Activated naive CD4-positive, alpha-beta T cell treated with anti-CD3 and anti-CD28 coated beads, Interleukin-2, amount 50 U/mL, for 72 hours (primary cell): ENCODE measurements around the gene TMEM121. TPM values are rescaled to one million over a fixed set of nuclear protein-coding genes. Genes with fewer than 3 reads are reported as not detected.
A peak's percentile ranks its signal among the peaks of the same experiment; 100 is the strongest.

ENCODE experiments used
- ATAC-seq, 2 donors: fragments of 150-1000 bp; cut with Tn5 transposase; 2 replicates each; pipeline ENCODE4 v1.10.0; 2021; ENCODE audit warnings: mild to moderate bottlenecking in 2 of 2, moderate library complexity in 2 of 2
- DNase-seq, 2 donors: peaks; one replicate each; pipeline ENCODE4 v3.0.0; 2021 to 2022; ENCODE audit warnings: low spot score in 2 of 2
- H3K27ac Mint-ChIP-seq, 2 donors: one replicate each; pipeline ENCODE4 v1.8.0; 2022; ENCODE audit warnings: mild to moderate bottlenecking in 2 of 2, mixed read lengths in 2 of 2
- H3K36me3 Mint-ChIP-seq, 2 donors: one replicate each; pipeline ENCODE4 v1.8.0; 2022; ENCODE audit warnings: mixed read lengths in 2 of 2
- H3K9me3 Mint-ChIP-seq, 2 donors: one replicate each; pipeline ENCODE4 v1.8.0; 2022; ENCODE audit warnings: mixed read lengths in 2 of 2
- total RNA-seq, 2 donors: library from RNA; stranded (reverse); gene quantifications; one replicate each; pipeline ENCODE4 v1.2.3, GENCODE V29; 2022

The TMEM121 gene
- 10 to 100 TPM in 1 of 2 donors, 1 to 10 TPM in 1; 2.2 to 10.2 TPM for total RNA-seq

DNA sequence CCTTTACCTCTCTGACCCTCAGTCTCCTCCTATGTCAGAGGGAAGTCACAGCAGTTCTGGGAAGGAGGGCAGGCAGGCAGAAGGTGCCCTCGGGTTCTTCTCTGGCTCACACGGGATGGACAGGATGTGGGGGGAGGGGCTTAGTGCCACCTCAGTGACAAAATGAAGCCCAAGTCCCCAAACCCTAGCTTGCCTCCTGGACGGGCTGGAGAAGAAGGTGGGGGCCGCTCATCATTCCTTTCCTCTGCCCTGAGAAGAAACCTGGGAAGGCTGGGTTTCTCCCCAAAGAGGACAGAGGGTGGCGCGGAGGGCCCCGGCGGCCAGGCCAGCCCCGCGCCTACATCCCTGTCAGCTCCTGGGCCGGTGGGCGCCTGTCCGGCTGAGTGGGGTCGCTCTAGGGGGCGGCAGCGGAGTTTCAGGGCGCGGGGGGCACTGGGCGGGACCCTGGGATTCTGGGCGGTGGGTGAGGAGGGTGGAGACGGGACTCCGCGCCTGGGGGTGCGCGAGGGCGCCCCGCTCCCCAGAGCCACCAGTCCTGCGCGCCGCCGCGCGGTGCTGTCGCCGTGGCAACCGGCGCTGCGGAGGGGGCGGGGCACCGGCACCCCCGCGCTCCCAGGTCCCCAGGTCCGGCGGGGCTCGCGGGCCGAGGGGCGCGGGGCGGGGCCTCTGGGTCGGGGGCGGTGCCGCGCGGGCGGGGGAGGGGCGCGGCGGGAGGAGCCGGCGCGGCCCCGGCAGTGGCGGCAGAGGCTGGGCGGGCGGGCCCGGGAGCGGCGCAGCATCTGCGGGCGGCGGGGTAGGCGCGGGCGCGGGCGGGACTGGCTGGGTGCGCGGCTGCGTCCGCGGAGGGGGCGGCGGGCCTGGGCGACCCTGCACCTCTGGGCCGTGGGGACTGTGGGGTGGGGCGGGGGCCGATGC lies at the start of gene TMEM121:
Gene TMEM121 (plus strand): TSS at position 723 of the 915 bp plus-strand sequence. CDS start 2,252 bp downstream, outside the sequence.
- peak; percentile 6 to 59 for ATAC-seq
- DNase-seq, result peak in 1 of 2 donors; percentile 51
- Mint-ChIP-seq H3K9me3 (no peaks in the 10 kb centered on the region), H3K36me3 (peaks cover 0 to 5% of the 10 kb centered on the region in 2 donors), H3K27ac (peak within 1 kb of the TSS; percentile 72 to 88)

DNA sequence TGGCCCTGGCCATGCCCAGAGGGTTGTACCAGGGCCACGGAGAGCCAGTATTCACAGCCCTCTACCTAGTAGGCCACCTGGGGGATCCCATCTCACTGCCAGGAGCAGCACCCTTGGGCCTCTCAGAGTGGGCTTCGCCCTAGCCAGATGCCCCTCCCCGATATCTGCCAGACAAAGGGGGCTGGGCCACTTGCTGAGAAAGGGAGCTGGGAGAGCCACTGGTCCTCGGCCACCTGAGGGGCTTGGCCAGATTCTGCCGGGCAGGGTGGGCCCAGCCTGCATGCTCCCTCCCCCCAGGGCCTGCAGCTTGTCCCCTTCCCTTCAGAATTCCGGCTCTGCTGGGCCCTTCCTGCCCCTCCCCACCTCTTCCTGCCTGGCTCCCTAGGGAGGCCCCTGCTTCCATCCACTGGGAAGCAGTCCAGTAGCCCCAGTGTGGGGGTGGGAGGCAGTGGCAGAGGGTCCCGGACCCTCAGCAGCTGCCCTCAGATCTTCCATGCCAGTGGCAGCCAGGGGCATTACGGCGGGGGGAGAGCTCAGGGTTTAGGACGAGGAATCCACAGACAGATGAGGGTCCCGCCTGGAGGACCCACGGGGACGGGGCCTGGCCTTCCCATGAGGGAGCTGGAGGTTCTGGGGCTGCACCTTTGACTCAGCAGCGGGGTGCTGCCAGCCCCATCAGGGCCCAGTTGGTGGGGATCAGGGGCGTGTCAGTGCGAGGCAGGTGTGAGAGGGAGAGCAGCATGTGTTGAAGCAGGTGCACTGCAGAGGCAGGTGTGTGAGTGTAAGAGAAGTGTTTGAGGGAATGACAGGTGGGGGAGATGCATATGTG lies 49.3 kb upstream of the TMEM121 start:
- peaks cover 0 to 5% of the 10 kb centered on the region in 2 donors for H3K36me3 Mint-ChIP-seq
- no peak for ATAC-seq
- H3K9me3 Mint-ChIP-seq, result no peaks in the 10 kb centered on the region
- H3K27ac Mint-ChIP-seq, result no peak overlapping the region
- DNase-seq, result no peak

DNA sequence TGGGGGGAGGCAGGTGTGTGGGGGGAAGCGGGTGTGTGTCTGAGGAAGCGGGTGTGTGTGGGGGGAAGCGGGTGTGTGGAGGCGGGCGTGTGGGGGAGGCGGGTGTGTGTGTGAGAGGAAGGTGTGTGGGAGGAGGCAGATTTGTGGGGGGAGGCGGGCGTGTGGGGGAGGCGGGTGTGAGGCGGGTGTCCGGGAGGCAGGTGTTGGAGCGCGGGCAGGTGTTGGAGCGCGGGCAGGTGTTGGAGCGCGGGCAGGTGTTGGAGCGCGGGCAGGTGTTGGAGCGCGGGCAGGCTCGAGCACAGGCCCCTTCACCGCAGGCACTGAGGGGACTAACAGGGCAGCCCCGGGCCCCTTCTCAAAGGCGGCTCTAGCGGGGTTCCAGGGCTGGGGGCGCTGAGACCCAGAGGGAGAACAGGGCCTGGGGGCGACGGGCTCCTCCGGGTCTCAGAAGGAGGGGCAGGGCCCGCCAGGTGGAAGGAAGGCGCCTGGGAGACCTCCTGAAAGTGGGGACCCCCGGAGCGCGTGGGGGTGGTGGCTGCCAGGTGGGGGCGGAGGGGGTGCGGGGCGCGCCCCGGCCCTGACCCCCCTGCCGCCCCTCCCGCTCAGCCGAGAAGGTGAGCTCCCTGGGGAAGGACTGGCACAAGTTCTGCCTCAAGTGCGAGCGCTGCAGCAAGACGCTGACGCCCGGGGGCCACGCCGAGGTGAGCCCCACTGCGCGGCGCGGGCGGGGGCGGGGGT lies 48.6 kb upstream of the TMEM121 start:
- peaks cover 0 to 5% of the 10 kb centered on the region in 2 donors for H3K36me3 Mint-ChIP-seq

DNA sequence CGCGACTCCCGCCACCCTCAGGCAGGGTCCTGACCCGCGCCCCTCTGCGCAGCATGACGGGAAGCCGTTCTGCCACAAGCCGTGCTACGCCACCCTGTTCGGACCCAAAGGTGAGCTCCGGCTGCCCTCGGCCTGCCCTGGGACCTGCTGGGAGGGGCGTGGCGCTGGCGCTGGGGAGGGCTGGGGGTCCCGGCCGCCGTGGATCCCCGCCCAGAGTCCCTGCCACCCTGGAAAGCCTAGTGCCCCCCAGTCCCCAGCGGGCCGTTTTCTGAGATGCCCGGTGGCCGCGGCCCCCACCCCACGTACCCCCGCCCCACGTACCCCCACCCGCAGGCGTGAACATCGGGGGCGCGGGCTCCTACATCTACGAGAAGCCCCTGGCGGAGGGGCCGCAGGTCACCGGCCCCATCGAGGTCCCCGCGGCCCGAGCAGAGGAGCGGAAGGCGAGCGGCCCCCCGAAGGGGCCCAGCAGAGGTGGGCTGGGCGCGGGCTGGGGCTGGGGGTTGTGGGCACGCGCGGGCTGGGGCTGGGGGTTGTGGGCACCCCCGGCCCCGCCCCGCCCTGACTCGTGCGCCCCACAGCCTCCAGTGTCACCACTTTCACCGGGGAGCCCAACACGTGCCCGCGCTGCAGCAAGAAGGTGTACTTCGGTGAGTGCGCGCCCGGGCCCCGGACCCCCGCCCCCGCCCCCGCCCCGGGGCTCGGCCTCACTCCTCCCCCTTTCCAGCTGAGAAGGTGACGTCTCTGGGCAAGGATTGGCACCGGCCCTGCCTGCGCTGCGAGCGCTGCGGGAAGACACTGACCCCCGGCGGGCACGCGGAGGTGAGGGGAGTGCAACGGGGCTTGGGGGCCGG lies 47.8 kb upstream of the TMEM121 start:
- H3K27ac Mint-ChIP-seq, result no peak overlapping the region
- no peaks in the 10 kb centered on the region for H3K9me3 Mint-ChIP-seq
- no peak for DNase-seq
- peaks cover 0 to 5% of the 10 kb centered on the region in 2 donors for H3K36me3 Mint-ChIP-seq
- ATAC-seq, result no peak

More for the DNA sequence above, 48.6 kb upstream of the TMEM121 start:
- Mint-ChIP-seq H3K27ac (no peak overlapping the region), H3K9me3 (no peaks in the 10 kb centered on the region)
- DNase-seq (no peak), ATAC-seq (no peak)

DNA sequence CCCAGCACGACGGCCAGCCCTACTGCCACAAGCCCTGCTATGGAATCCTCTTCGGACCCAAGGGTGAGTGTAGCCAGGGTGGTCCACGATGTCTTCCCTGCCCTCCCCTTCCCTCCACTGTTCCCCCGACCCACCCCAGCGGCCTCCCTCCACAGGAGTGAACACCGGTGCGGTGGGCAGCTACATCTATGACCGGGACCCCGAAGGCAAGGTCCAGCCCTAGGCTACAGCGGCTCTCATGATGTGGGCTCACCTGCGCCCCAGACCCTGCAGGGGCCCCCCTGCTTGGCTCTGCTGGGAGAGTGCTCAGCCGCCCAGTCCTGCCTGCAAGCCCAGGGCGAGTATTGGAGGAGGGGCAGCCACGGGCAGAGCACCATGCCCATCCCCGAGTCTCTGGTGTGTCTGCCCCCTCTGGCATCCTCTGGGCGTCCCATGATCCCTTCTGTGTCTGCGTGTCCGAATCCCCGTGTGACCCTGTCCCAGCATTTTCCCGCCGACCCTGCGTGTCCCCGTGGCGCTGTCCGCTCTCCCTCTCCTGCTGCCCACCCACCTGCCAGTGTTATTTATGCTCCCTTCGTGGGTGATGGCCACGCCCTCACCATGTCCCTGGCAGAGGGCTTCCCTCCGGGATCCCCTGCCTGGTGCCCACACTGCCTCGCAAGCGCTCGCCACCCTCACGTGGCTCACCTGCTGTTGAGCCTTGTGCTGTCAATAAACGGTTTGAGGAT lies 46.8 kb upstream of the TMEM121 start:
- ATAC-seq, result no peak
- H3K36me3 Mint-ChIP-seq, result peaks cover 0 to 5% of the 10 kb centered on the region in 2 donors

DNA sequence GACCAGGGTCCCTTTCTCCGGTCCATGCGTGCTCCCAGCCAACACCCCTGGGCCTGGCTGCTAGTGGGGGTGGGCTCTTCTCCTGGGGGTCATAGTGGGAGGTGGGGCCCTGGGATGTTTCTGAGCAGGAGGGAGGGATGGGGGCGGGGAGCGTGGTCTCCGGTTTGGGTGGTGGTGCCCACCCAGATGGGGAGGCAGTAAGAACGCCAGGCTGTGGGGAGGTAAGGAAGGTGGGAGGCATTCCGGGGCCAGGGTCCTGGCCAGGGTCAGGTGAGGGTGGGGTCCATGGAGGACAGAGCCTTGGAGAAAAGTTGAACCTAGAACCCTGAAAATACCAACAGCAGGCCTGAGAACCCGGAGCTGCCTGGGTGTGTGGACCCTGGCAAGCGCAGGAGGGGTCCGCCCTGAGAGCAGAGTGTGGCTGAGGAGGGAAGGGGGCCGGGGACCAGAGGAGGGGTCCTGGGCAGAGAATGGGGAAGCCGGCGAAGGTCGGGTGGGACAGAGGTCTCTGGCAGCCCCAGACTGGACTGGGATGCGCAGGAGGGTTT lies 46.1 kb upstream of the TMEM121 start:
- no peak for DNase-seq
- no peaks in the 10 kb centered on the region for H3K9me3 Mint-ChIP-seq
- no peak for ATAC-seq
- peaks cover 0 to 5% of the 10 kb centered on the region in 2 donors for H3K36me3 Mint-ChIP-seq
- H3K27ac Mint-ChIP-seq, result peak overlapping the region in 1 of 2 donors; percentile 14

More for the DNA sequence above, 46.8 kb upstream of the TMEM121 start:
- no peak for DNase-seq
- no peak overlapping the region for H3K27ac Mint-ChIP-seq
- H3K9me3 Mint-ChIP-seq, result no peaks in the 10 kb centered on the region

GRCh38 chr14:105480807-105481801 lies 45.3 kb upstream of the TMEM121 start:
- DNase-seq, result peak; percentile 90 to 99
- no peaks in the 10 kb centered on the region for H3K9me3 Mint-ChIP-seq
- ATAC-seq, result peak; percentile 65 to 74
- H3K27ac Mint-ChIP-seq, result peak overlapping the region; percentile 97 to 99
- peaks cover 0 to 5% of the 10 kb centered on the region in 2 donors for H3K36me3 Mint-ChIP-seq

DNA sequence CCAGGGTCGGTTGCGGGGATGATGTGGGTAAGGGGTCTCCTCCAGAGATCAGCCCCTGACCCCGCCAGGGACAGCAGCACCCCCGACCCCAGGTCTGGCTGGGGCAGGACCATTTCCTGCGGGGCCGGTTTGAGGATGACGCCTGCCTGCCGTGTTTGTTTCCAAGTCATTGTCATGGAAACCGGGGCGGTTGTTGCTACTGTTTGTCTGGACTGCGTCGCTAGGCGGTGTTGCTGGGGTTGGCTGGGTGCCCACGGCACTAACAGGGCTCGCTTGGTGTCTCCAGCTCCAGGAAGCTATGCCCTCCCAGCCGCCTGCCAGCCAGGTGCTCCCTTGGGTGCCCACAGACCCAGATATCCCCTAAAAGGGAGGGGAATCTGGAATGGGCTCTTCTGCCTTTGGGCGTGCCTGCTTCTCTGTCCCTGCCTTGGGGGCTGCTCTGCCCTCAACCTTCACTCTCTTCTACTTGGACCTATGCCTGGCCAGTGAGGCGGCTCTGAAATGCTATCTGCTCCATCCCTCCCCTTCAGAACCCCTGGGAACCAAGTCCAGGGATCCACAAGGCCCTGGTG lies 44.4 kb upstream of the TMEM121 start:
- ATAC-seq (peak; percentile 64 to 80), DNase-seq (peak; percentile 88 to 92)
- Mint-ChIP-seq H3K9me3 (no peaks in the 10 kb centered on the region), H3K36me3 (peaks cover 0 to 5% of the 10 kb centered on the region in 2 donors), H3K27ac (peak overlapping the region; percentile 97 to 99)

- ATAC-seq, result no peak
- H3K27ac Mint-ChIP-seq, result peak overlapping the region; percentile 97 to 99
- H3K9me3 Mint-ChIP-seq, result no peaks in the 10 kb centered on the region
- no peaks in the 10 kb centered on the region for H3K36me3 Mint-ChIP-seq
- no peak for DNase-seq
Measured at GRCh38 chr14:105482486-105483110, 43.8 kb upstream of the TMEM121 start.

DNA sequence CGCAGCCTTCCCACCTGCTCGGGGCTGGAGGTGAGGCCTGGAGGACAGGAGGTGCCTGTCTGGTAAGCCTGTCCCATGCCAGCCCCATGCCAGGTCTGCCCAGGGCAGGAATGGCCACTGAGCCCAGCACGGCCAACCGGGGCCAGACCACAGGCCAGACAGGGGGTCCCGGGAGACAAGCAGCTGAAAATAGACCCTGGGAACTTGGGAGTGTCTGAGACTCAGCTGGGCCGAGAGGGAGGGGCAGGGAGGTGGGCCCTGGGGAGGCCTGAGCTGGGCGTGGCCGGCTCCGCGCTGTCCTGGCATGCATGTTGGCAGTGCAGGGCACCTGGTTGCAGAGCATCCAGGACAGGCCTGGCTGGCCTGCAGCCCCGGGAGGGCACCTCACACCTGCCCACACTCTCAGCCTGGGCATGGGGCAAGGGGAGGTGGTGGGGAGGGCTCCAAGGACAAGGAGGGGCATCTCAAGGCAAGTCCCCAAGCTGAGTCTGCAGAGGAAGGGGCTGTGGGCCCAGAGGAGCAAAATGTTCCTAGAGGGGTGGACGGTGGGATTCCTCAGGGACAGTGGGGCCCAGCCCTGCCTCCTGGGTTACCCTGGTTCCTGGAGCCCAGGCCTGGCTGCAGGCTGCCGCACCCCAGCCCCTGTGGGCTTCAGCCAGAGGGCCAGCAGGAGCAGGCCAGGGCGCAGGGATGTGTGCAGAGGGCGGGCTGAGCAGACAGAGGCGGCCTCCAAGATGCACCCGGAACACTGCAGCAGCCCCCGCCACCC lies 42.9 kb upstream of the TMEM121 start:
- Mint-ChIP-seq H3K36me3 (no peaks in the 10 kb centered on the region), H3K9me3 (no peaks in the 10 kb centered on the region), H3K27ac (peak overlapping the region; percentile 9 to 97)
- ATAC-seq, result no peak
- no peak for DNase-seq

DNA sequence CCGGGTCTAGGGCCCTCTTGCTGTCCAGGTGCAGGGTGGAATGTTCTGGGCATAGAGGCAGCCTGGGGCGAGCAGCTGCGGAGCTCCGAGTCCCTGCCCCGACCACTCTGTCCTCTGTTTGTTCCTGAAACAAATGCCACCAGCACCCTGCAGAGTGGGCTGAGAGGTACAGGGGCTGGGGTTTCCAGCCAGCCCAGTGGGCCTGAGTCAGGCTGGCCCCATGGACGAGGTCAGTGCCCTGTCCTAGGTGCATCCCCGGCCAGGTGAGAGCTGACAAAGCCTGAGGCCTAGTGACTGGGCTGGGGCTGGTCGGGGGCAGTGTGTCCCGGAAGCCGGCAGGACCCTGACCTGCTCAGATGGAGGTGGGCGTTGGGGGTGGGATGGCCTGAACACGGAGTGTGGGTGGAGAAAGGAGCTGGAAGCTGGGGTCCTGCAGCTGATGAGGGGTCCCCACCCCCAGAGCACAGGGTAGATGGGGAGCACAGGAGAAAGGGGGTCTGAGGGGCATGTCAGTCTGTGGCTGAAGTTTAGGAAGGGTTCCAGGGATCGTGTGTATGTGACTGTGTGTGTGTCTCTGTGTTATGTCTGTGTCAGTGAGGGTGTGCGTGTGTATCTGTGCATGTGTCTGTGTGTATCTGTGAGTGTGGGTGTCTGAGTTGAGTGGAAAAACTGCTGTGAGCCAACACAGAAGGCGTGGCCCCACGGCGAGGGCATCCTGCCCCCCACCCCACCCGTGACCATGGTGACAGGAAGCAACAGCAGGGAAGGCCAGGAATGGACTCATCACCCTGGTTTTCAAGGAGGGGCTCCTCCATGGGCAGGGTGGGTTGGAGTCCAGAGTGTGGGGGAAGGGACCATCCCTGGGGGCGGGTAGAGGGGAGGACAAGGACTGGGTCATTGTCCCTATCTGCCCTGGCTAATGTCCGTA lies 42.0 kb upstream of the TMEM121 start:
- no peaks in the 10 kb centered on the region for H3K36me3 Mint-ChIP-seq
- peak overlapping the region; percentile 16 to 97 for H3K27ac Mint-ChIP-seq
- H3K9me3 Mint-ChIP-seq, result no peaks in the 10 kb centered on the region
- ATAC-seq (no peak), DNase-seq (no peak)

GRCh38 chr14:105484997-105485393 lies 41.4 kb upstream of the TMEM121 start:
- Mint-ChIP-seq H3K36me3 (no peaks in the 10 kb centered on the region), H3K9me3 (no peaks in the 10 kb centered on the region), H3K27ac (peak overlapping the region in 1 of 2 donors; percentile 97)
- no peak for DNase-seq
- no peak for ATAC-seq
